DMS 273 treated with DMSO at 0.1 percent for 48 hours (cell line): ENCODE measurements around the gene PDE3A.
"Not testable (repeated sequence)": the region's sequence is repeated elsewhere in the genome, so short reads cannot be mapped to it uniquely, and the experiment has no call there.

Experiments
- DNase-seq: peaks from one replicate; lab custom pipeline; 2025; lab: John Stamatoyannopoulos, UW

The PDE3A gene

GRCh38 chr12:20374795-20375194 lies 6.5 kb downstream of the PDE3A start:
- no peak for DNase-seq

GRCh38 chr12:20375560-20375959 lies 7.2 kb downstream of the PDE3A start:
- no peak for DNase-seq

DNA sequence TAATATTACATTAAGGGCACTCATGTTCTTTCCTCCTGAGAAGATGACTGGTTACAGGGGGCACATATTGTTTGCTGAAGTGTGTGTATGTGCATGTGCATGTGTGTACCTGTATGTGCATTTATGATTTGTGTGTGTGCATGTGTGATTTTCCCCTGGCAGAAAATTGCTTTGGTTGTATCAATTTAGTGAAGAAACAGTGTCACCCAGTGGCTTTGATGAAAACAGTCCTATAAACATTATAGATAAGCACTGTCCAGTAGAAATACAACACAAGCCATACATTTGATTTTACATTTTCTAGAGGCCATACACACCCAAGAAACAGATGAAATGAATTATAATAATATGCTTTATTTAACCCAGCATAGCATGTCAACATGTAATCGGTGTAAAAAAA lies 8.6 kb downstream of the PDE3A start:
- no peak for DNase-seq

DNA sequence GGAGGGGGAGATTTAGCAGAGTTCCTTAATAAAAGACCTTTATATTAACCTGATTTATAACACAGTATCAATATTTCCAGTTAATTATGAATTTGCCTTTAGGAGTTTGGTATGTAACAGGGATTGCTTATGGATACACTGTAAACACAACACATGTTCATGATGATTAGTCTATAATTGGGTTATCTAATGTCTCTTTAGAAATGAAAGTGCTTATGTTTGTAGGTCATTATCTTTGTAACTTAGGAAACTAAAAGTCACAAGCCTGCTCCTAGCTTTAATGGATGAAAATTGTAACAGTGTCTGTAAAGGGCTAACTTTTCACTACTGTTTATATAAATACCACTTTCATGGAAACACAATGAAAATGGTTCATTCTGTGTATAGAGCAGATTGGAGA lies 9.4 kb downstream of the PDE3A start:
- no peak for DNase-seq

GRCh38 chr12:20382117-20382516 lies 13.8 kb downstream of the PDE3A start:
- DNase-seq: no peak

DNA sequence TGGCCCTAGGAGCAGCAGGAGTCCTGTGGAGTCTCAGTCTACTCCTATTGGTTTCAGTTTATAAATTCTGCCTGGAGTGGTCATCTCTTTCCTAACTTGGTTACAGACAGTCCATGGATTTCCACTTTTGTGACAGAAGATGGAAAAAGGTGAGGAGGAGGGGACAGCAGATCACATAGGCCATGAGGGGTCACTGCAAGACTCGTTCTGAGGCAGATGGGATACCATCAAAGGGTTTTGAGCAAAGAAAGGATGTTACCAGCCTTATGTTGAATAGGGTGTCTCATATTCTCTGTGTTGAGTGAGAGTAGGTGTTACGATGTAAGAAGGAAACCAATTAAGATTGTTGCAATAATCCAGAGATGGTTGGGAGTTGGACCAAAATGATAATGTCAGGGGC lies 15.3 kb downstream of the PDE3A start:
- no peak for DNase-seq

- DNase-seq: not testable (repeated sequence)
Measured at GRCh38 chr12:20384836-20385235, 16.5 kb downstream of the PDE3A start.

GRCh38 chr12:20390846-20391245 lies 22.5 kb downstream of the PDE3A start:
- no peak for DNase-seq

GRCh38 chr12:20392339-20392738 lies 24.0 kb downstream of the PDE3A start:
- no peak for DNase-seq

DNA sequence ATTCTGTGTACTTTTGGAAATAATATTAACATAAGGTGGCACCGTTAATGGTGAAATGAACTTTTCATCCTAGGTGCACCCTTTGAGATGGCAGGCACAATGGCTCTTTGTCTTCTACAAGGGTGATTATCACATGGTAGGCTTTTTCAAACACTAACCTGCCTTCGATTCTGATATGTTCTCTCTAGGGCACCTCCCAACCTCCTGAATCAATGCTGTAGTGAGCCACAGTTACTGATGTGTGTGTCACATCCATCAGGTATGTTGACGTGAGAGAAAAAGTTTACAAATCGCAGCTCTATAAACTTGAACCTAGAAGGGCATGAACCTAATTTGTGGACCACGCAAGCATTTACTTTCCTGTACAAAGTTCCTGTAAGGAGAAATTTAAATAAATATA lies 25.4 kb downstream of the PDE3A start:
- no peak for DNase-seq

- no peak for DNase-seq
Measured at GRCh38 chr12:20395791-20396550, 27.6 kb downstream of the PDE3A start.

- DNase-seq: no peak
Measured at GRCh38 chr12:20398686-20399085, 30.3 kb downstream of the PDE3A start.

DNA sequence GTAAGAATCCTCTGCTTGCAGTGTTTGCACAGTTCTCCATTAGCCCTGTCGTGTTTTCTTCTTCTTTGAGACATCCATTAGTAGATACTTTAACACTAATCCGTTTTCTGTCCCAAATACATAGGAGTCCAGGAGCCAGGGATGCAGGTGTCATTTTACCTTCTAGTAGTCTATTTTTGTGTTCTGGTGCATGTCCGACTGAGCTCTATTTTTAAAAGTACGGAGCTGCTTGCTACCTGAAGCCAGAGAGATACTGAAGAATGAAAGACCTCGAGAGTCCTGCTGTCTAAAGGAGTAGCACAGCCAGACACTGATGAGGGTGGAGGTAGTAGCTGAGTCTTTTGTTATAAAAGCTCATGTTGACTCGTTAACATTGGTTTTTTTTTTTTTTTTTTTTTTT lies 31.7 kb downstream of the PDE3A start:
- no peak for DNase-seq

DNA sequence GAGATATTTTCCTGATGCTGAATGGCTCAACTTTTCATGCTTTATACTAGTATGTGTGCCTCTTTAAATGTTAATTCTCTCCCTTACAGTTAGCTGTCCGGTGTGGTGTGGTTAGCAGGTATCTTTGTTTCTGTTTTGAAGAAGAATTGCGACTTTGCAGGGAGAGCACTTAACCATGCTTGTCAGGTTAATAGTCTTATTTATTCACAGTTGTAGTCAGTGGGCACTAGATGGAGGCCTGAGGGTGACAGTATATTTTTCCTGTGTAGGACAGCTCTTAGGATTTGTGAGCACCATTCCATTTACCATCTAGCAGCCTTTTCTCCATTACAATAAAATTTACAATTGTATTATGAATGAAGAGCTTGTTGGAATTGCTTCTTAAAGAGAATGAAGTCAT lies 34.9 kb downstream of the PDE3A start:
- no peak for DNase-seq

GRCh38 chr12:20404576-20405346 lies 36.4 kb downstream of the PDE3A start:
- no peak for DNase-seq

GRCh38 chr12:20409607-20410377 lies 41.5 kb downstream of the PDE3A start:
- DNase-seq: no peak

DNA sequence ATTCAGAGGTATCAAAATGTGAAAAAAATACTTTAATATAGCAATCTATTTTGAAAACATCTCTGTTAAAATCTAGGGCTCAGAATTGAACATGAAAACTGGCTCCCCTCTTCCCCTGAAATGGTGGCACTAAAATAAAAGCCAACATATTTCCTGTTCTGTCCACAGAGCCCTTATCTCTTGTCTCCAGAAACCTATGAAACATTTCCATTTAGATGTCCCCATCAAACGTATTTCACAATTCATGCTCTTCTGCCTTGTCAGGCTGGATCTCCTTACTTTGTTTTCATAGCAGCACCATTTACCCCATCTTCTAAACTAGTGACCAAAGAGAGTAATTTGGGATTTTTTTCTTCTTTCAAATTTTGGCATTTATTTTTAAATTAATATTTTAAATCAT lies 42.4 kb downstream of the PDE3A start:
- DNase-seq: no peak

DNA sequence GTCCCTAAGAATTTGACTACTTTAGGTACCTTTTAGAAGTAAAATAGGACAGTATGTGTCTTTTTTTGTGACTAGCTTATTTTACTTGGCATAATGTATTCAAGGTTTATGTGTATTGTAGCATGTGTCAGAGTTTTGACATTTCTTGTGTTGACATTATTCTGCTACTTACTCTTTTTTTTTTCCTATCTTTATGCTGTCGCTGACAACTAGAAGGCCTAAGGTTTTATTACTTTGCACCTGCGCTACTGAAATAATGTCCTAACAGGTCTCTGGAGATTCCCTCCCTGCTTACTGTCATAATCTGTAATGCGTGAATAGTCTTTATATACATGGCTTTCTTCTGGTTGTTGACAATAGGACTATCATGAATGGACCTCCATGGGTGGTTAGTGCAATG lies 43.0 kb downstream of the PDE3A start:
- no peak for DNase-seq

- no peak for DNase-seq
Measured at GRCh38 chr12:20415028-20415427, 46.7 kb downstream of the PDE3A start.

GRCh38 chr12:20415641-20416040 lies 47.3 kb downstream of the PDE3A start:
- no peak for DNase-seq

GRCh38 chr12:20420557-20420956 lies 52.2 kb downstream of the PDE3A start:
- no peak for DNase-seq

GRCh38 chr12:20421421-20421820 lies 53.1 kb downstream of the PDE3A start:
- DNase-seq: no peak

- no peak for DNase-seq
Measured at GRCh38 chr12:20423557-20423956, 55.2 kb downstream of the PDE3A start.
